Measurements from ENCODE around the gene OTOL1.
"Not testable (repeated sequence)": the region's sequence is repeated elsewhere in the genome, so short reads cannot be mapped to it uniquely, and the experiment has no call there.

Gene OTOL1

GRCh38 chr3:161474139-161474538 is 22.5 kb upstream of the OTOL1 start:
- no peak overlapping the region for H3K27ac ChIP-seq
- TF ChIP-seq CTCF (conservative IDR thresholded peaks at IDR 0.05) = no peak

DNA sequence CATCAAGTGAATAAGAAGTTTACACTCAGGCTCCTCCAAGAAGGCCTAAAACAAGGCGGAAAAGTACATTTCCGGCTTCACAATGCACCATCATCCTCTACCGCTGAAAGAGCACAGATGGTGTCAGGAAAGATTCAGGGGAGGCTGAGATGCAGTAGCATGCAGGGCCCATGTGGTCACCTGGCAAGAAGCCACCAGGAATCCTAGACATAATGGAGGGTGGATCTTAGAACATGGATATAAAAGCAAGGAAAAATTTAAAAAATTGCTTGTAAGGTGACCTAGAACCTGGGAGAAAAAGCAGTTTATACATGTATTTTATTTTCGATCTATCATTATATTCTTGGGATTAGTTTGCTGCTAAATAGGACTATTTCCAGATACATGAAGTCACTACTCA is 21.9 kb upstream of the OTOL1 start:
- TF ChIP-seq CTCF (conservative IDR thresholded peaks at IDR 0.05) = no peak
- no peak overlapping the region for H3K27ac ChIP-seq

DNA sequence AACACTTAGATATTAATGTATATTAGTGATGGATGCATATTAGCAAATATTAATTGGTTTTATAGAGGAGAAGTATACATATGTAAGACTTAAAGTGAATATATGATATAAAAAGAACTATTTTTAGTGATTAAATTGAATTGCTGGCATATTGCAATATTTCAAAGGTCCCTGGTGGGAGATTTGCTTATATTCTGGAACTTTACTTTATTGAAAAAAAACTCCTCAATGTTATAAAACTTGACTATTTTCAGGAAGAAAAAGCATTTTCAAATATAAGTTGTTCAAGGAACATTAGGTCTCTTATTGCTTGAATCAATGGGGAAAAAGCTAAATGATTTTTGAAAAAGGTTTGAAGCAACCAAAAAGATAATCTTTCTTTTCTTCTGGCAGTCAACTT is 21.4 kb upstream of the OTOL1 start:
- no peak overlapping the region for H3K27ac ChIP-seq
- no peak for TF ChIP-seq CTCF (conservative IDR thresholded peaks at IDR 0.05)

DNA sequence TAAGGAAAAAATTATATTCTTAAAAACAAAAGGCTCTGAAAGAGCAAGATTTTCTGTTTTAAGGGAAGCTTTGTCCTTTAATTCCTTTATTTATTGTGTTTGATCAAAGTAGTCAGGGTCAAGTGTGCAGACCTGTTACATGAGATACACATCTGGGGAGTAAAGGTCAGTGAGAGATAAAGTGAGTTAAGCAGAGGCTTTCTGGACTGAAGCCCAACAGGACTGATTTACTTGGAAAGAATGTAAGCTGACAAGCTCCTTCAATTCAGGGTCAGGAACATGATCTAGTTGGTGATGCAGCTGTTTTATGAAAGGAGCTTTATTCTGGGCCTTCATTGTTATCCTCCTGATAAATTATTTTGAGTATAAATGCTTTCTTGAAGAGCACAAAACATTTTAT is 20.7 kb upstream of the OTOL1 start:
- no peak for TF ChIP-seq CTCF (conservative IDR thresholded peaks at IDR 0.05)
- no peak overlapping the region for H3K27ac ChIP-seq

DNA sequence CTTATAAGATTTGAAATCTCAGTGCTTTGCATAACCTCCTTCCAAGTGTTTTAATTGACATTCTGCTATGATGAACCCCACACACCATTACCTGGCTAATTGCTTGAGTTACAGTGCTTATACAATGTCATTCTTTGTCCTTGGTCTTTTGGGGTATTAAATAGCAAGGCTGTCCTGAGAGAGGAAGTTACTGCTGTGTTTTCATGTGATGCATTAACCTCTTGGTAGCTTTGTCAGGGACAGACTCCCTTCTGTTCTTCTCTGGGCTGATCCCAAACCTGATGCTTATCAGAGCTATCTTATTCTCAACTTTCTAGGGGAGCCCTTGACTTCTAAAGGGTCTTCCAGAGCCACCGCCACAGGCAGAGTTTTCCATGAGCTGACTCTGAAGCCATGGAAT is 12.4 kb upstream of the OTOL1 start:
- H3K27ac ChIP-seq = no peak overlapping the region
- TF ChIP-seq CTCF (conservative IDR thresholded peaks at IDR 0.05) = no peak

DNA sequence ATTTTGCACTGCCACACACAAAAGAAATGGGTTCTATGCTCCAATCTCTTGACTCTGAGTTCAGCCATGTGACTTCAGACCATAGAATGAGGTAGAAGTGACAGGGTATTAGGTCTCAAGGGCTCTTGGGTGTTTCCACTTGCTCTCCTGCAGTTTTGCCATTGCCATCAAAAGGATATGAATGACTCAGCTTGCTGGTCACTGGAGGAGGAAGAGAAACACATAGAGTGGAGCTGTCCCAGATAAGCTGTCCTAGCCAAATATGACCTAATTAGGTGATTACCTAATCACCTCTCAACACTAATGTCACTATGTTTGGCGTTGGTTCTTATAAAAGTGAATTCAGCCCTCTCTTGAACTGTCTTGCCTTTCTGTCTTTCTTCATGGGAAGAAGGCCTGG is 8.3 kb upstream of the OTOL1 start:
- not testable (repeated sequence) for H3K27ac ChIP-seq

GRCh38 chr3:161489395-161489794 is 7.2 kb upstream of the OTOL1 start:
- TF ChIP-seq CTCF (conservative IDR thresholded peaks at IDR 0.05) = no peak
- H3K27ac ChIP-seq = no peak overlapping the region

DNA sequence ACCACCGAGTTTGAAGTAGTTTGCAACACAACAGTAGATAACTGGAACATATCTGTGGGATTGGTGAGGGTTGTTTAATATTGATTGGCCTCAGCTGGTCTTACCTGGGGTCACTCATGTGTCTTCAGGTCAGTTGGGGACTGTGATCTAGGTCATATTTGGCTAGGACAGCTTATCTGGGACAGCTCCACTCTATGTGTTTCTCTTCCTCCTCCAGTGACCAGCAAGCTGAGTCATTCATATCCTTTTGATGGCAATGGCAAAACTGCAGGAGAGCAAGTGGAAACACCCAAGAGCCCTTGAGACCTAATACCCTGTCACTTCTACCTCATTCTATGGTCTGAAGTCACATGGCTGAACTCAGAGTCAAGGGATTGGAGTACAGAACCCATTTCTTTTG is 5.8 kb upstream of the OTOL1 start:
- H3K27ac ChIP-seq = not testable (repeated sequence)

DNA sequence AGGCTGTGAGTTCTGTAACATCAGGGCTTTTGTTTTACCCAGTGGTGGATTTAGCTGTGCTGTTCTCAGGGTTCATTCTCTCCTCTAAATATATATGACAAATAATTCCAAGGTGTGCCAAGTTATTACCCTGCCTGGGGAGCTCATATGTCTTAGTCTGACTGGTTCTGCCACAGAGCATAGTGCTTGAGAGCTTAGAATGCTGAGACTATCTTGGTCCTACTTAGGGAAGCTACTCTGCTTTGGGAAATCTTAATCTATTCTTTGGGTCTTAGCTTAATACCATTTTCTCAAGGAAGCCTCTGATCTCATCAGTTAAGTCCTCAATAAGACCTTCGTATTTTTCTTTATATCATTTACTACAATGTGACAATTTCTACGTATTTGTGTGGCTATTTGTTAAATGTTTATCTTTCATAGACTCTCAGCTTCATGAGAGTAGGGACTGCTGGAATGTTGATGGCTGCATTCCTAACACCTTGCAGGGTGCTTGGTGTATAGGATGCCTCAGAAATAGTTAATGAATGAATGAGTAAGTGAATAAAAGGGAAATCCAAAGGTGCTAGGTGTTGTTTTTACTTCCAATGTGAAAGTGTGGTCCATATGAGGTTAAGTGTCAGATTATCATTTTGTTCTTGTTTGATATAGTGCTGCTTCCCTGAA is 1.8 kb downstream of the OTOL1 start:
- no peak for TF ChIP-seq CTCF (conservative IDR thresholded peaks at IDR 0.05)
- no peak overlapping the region for H3K27ac ChIP-seq

All from VCaP (cell line).